ENCODE measurements around the gene ANO3.

The ANO3 gene

DNA sequence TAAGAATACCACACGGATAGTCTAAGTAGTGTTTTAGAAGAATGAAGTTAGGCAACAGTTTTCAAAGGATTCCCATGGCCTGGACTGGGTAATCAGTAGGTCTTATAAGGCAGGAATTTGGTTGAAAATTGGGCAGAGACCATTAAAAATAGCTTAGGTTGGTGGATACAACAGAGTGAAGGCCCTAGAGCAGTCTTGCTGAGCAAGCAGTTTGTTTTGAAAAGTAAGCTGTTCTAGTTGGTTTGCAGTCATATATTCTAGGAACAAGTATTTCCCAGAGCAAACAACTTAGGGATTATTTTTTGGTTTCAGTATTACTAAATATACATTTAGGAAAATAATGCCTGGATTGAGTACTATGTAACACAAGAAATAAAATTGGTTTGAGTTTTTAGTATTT, 175.3 kb downstream of the ANO3 start:
- no peak for DNase-seq

DNA sequence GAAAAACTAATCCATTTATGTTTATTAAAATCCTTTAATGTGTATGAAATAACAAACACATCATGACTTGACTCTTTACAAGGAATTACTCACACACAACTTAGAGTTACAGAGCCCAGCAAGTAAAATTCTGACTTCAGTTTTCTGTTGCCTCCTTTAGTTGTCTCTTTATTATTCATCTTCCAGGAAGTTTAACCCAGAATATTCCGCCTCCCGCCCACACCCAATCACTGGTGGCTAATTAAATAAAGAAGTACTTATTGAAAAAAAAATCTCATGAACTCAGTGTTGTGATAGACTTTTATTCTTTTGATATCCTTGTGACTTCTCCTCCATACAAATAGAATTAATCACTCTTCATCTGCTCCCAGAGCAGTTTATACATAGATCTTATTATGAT, 178.2 kb downstream of the ANO3 start:
- no peak for DNase-seq

DNA sequence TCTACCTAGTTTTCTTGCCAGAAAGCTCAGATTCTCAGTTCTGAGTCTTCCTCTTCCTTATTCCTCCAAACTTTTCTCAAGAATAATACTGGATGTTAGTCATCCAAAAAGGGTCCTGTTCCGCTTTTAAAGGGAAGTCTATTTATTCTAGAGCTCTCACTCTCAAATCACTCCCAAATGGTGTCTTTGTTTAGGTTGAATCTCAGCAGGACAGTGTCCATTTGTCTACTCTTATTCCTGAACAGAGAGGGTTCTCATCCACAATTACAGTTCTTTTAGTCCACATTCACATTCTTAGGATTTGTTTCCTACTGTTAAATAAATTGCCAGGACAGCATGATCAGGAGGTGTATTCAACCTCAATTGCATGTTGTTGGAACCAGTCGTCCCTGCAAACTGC, 178.8 kb downstream of the ANO3 start:
- no peak for DNase-seq

- no peak for DNase-seq
Measured at GRCh38 chr11:26512196-26512595, 180.3 kb downstream of the ANO3 start.

DNA sequence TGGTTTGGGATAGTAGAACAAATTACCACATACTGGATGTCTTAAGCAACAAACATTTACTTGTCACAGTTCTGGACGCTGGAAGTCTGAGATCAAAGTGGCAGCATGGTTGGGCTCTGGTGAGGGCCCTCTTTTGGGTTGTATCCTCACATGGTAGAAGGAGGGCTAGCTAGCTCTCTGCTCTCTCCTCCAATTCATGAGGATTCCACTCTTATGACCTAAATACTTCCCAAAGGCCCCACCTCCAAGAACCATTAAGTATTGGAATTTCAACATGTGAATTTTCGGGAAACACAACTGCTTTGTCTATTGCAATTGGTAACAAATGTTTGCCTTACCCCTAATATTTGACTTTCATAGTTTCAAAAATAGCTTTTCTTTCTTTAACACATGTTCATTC, 187.5 kb downstream of the ANO3 start:
- no peak for DNase-seq

- DNase-seq = peak in 1 of 2 experiments; percentile 34
Measured at GRCh38 chr11:26522912-26523610, 191.1 kb downstream of the ANO3 start.

GRCh38 chr11:26527685-26528084, 195.8 kb downstream of the ANO3 start:
- DNase-seq = no peak

- no peak for DNase-seq
Measured at GRCh38 chr11:26537341-26537740, 205.4 kb downstream of the ANO3 start.

GRCh38 chr11:26539517-26539916, 207.6 kb downstream of the ANO3 start:
- DNase-seq = no peak

DNA sequence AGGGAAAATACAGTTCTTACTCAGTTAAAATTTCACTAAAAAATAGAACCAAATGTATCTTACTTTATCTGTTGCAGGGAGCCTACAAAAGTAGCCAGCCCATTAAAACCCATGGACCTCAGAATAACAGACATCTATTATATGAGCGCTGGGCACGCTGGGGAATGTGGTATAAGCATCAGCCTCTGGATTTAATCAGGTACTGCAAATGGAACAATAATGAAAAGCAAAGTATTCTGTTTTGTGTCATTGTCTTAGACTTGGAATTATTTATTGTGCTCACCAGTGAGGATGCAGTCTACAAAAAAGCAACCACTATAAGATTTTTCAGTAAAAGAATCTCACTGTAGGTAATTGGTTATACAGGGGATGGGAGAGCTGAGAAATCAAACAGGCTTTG, 209.9 kb downstream of the ANO3 start:
- DNase-seq = no peak

DNA sequence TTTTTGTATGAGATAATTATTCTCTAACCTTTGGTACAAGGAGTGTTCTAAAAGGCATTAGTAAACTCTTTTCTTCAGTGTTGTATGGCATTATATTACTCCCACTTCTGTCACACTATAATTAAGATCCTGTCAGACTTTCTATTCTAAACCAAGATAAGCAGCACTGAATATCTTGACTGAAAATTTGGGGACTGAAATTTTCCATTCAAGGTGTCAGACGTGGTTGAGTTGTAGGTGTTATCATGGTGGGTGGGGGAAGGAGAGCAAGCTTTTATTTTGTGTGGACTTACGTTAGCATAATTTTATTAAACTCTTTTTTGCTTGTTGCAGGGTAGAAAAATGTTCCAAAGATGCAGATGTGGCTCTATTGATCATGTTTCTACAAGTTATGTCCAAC, 217.2 kb downstream of the ANO3 start:
- DNase-seq = no peak

DNA sequence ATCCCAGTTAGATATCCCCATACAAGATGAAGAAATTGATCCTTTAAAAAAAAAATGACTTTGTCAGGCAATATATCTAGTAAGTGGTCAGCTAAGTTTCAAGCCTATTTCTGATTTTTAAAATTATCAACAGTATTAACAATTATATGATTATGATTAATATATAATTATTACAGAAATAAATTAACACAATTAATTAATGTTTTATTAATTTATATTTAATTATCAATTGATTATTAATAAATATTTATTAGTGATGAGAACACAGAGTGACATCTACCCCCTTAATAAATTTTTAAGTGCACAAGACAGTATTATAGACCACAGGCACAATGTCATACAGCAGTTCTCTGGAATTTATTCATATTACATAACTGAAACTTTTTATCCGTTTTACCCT, 218.1 kb downstream of the ANO3 start:
- DNase-seq = no peak

DNA sequence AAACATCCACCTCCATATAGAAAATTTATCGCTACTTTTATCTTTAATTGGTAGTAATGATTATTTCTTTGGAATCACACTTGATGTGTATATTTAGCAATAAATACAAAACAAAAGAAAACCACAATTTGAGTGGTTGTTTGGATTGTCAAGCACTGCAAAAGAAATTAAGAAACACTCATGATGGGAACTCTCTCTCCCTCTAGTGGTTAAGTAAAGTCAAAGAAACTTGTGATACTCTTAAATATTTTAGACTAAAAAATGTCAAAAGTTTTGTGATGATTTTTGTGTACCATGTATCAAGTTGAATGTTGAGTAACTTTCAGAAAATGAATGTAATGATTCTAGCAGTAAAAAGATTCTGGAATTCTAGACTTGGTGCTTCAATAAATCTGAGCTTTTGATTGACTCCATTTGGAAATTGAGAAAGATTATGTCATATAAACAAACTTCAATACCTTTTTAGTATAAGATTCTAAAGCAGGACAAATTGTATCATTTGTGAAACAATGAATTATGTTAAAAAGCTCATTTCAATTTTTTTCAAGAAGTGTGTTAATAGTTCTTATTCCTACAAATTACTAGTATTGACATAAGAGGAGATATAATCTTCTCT, 219.4 kb downstream of the ANO3 start:
- no peak for DNase-seq

DNA sequence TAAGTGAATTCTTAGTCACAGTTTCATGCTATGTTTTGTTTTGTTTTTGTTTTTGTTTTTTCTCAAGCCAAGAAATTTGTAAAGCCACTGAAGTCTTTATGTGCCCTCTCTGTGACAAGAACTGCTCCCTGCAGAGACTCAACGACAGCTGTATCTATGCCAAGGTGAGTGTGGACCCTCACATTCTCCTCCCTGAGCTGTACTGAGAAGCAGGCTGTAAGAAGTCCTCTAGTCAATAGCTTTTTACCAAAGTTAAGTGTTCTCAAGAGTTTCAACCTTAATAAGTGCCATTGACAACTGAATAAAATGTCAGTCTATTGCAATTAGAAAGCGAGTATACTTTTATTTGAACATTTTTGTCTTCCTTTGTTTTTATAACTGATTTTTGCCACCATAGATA, 221.3 kb downstream of the ANO3 start:
- no peak for DNase-seq

- peak; percentile 3 to 69 for DNase-seq
Measured at GRCh38 chr11:26554455-26554854, 222.5 kb downstream of the ANO3 start.

- DNase-seq = no peak
Measured at GRCh38 chr11:26556582-26556981, 224.7 kb downstream of the ANO3 start.

DNA sequence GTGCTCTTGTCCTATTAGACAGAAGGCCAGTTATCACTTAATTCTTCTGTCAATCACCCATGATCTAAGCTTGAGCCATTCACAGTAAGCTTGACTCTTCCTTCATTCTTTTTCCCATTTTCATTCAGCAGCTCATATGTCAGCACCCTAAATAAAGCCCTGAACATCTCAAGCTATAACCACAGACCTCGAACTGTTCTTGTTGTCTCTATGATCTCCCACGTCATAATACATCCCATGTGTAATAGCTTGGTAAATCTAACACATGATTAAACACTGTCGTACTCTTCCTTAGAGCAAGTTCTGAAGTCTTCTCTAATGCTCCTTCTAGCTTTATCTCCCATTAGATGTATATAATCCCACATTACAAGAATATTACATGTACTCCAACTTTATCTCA, 225.7 kb downstream of the ANO3 start:
- DNase-seq = no peak

- no peak for DNase-seq
Measured at GRCh38 chr11:26558190-26558589, 226.3 kb downstream of the ANO3 start.

DNA sequence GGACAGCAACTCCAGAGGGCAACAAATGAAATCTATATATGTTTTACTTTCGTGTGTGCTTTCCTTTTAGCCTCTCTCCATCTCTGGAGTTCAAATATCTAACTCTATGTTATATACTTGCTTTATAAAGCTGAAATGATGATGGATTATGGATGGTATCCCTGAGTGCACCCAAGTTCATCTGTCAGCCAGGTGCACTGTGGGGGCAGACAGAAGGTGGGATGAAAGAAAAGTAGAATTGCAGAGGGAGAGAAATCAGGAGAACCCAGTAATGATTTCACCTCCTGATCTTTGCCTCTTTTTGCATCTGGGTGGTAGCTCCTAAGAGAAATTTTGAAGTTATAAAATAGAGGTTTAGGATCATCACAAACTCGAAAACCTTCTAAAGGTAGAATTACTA, 237.7 kb downstream of the ANO3 start:
- no peak for DNase-seq

GRCh38 chr11:26571861-26572654, 240.1 kb downstream of the ANO3 start, which contains the start of gene MUC15:
MUC15 (minus strand) TSS chr11:26572263; CDS start chr11:26567094, 5,169 bp downstream.
- DNase-seq = no peak

GRCh38 chr11:26572770-26573402, 241.0 kb downstream of the ANO3 start:
- DNase-seq = no peak

DNA sequence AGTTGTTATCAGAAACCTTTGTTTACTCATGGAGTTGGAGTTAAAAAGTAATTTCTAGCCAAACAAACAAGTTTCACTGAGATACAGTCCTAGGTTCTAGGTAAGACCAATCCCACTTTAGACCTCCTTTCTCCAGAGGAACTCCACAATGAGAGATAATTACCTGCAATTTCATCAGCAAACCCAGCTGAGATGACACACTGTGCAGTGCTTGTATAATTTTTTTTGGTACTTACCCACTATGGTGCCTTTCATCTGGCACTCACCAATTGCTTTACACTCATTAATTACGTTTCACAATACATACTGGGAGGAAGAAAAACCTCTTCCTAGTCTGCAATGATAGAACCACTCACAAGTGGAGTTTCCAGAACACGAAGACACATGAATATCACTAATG, 242.0 kb downstream of the ANO3 start:
- DNase-seq = no peak

- no peak for DNase-seq
Measured at GRCh38 chr11:26575946-26576345, 244.0 kb downstream of the ANO3 start.
